H9 (cell line): ENCODE data around the gene MRTFB. TPM values are rescaled to one million over a fixed set of nuclear protein-coding genes. Genes with fewer than 3 reads are reported as not detected.

Experiments
- DNase-seq: peaks from one replicate; pipeline ENCODE4 v3.0.0-alpha.2; 2017
- H2AFZ ChIP-seq: one replicate; pipeline ENCODE4 v1.6.1; 2013; ENCODE audit warnings: mild to moderate bottlenecking, low read length, control low read depth, moderate library complexity
- H2AK5ac ChIP-seq: 2 replicates; pipeline ENCODE4 v1.6.1; 2013; ENCODE audit warnings: low read length, control low read depth, mixed read lengths; ENCODE audit not compliant: insufficient read length
- H2BK120ac ChIP-seq: one replicate; pipeline ENCODE4 v1.6.1; 2013; ENCODE audit warnings: low read depth, mild to moderate bottlenecking, low read length, control low read depth, inconsistent platforms; ENCODE audit not compliant: poor library complexity, severe bottlenecking
- H2BK12ac ChIP-seq: 2 replicates; pipeline ENCODE4 v1.6.1; 2013; ENCODE audit warnings: low read length, control low read depth, mixed read lengths, low read depth; ENCODE audit not compliant: insufficient read length
- H2BK15ac ChIP-seq: 2 replicates; pipeline ENCODE4 v1.6.1; 2013; ENCODE audit warnings: low read depth, low read length, control low read depth
- H2BK20ac ChIP-seq: one replicate; pipeline ENCODE4 v1.6.1; 2013; ENCODE audit warnings: low read depth, mild to moderate bottlenecking, low read length, control low read depth, inconsistent platforms; ENCODE audit not compliant: poor library complexity, severe bottlenecking
- H2BK5ac ChIP-seq: 2 replicates; pipeline ENCODE4 v1.6.1; 2013; ENCODE audit warnings: low read length, control low read depth, mixed read lengths; ENCODE audit not compliant: insufficient read length
- H3K14ac ChIP-seq: 2 replicates; pipeline ENCODE4 v1.6.1; 2013; ENCODE audit warnings: low read length, control low read depth; ENCODE audit not compliant: insufficient read depth
- H3K18ac ChIP-seq: 2 replicates; pipeline ENCODE4 v1.6.1; 2013; ENCODE audit warnings: low read depth, mild to moderate bottlenecking, mixed read lengths, low read length, control low read depth; ENCODE audit not compliant: insufficient read length
- H3K23ac ChIP-seq: 2 replicates; pipeline ENCODE4 v1.6.1; 2013; ENCODE audit warnings: low read length, control low read depth, mixed read lengths, low read depth; ENCODE audit not compliant: insufficient read length
- H3K23me2 ChIP-seq: 2 replicates; pipeline ENCODE4 v1.6.1; 2013; ENCODE audit warnings: low read depth, mild to moderate bottlenecking, mixed read lengths, low read length, control low read depth; ENCODE audit not compliant: insufficient read length, poor library complexity, severe bottlenecking
- H3K27ac ChIP-seq: 2 replicates; pipeline ENCODE4 v1.5.1; 2013; ENCODE audit warnings: low read length, control low read depth, mixed read lengths, low read depth; ENCODE audit not compliant: insufficient read length
- H3K27me3 ChIP-seq: 2 replicates; pipeline ENCODE4 v1.6.1; 2013; ENCODE audit warnings: low read length, control low read depth, inconsistent platforms; ENCODE audit not compliant: insufficient read depth
- H3K4ac ChIP-seq: 2 replicates; pipeline ENCODE4 v1.6.1; 2013; ENCODE audit warnings: low read depth, mild to moderate bottlenecking, control low read depth, inconsistent platforms, low read length, moderate library complexity
- H3K4me1 ChIP-seq: 2 replicates; pipeline ENCODE4 v1.6.1; 2013; ENCODE audit warnings: low read length, control low read depth, inconsistent platforms; ENCODE audit not compliant: insufficient read depth
- H3K4me2 ChIP-seq: 2 replicates; pipeline ENCODE4 v1.6.1; 2013; ENCODE audit warnings: low read length, control low read depth, mixed read lengths; ENCODE audit not compliant: insufficient read length, insufficient read depth
- H3K56ac ChIP-seq: 2 replicates; pipeline ENCODE4 v1.6.1; 2013; ENCODE audit warnings: low read depth, mild to moderate bottlenecking, mixed read lengths, low read length, control low read depth; ENCODE audit not compliant: insufficient read length
- H3K79me1 ChIP-seq: 2 replicates; pipeline ENCODE4 v1.6.1; 2013; ENCODE audit warnings: low read depth, mild to moderate bottlenecking, moderate library complexity, low read length, control low read depth, inconsistent platforms; ENCODE audit not compliant: insufficient read depth, poor library complexity, severe bottlenecking
- H3K79me2 ChIP-seq: 2 replicates; pipeline ENCODE4 v1.6.1; 2013; ENCODE audit warnings: low read length, control low read depth, inconsistent platforms; ENCODE audit not compliant: insufficient read depth
- H3K9ac ChIP-seq: 2 replicates; pipeline ENCODE4 v1.6.1; 2013; ENCODE audit warnings: low read length, control low read depth, mixed read lengths; ENCODE audit not compliant: insufficient read length; ENCODE audit errors: extremely low read depth
- H3K9me3 ChIP-seq: one replicate; pipeline ENCODE4 v1.6.1; 2013; ENCODE audit warnings: low read depth, low read length, inconsistent platforms; ENCODE audit not compliant: control insufficient read depth
- H3T11ph ChIP-seq: one replicate; pipeline ENCODE4 v1.6.1; 2013; ENCODE audit warnings: mild to moderate bottlenecking, low read length, control low read depth, inconsistent platforms
- H4K20me1 ChIP-seq: one replicate; pipeline ENCODE4 v1.6.1; 2013; ENCODE audit not compliant: control insufficient read depth, insufficient read length, insufficient read depth
- H4K5ac ChIP-seq: 2 replicates; pipeline ENCODE4 v1.6.1; 2013; ENCODE audit warnings: low read depth, mild to moderate bottlenecking, mixed read lengths, low read length, control low read depth; ENCODE audit not compliant: insufficient read length
- H4K8ac ChIP-seq: replicated peaks from 2 replicates; pipeline ENCODE4 v1.6.1; 2013; ENCODE audit warnings: low read length, control low read depth, mixed read lengths, low read depth; ENCODE audit not compliant: insufficient read length
- H4K91ac ChIP-seq: 2 replicates; pipeline ENCODE4 v1.6.1; 2013; ENCODE audit warnings: low read depth, mild to moderate bottlenecking, moderate library complexity, mixed read lengths, low read length, control low read depth; ENCODE audit not compliant: insufficient read length
- H3K27ac Mint-ChIP-seq, 3 experiments: 2 replicates in 2 of 3; 3 replicates in 1 of 3; pipeline ENCODE4 v1.8.0; 2020 to 2021; ENCODE audit warnings: mixed read lengths in 3 of 3, mild to moderate bottlenecking in 1 of 3, moderate library complexity in 1 of 3
- H3K27me3 Mint-ChIP-seq: 2 replicates; pipeline ENCODE4 v1.8.0; 2021; ENCODE audit warnings: low read depth, mild to moderate bottlenecking, moderate library complexity, mixed read lengths
- H3K36me3 Mint-ChIP-seq, 3 experiments: 2 replicates in 2 of 3; 3 replicates in 1 of 3; pipeline ENCODE4 v1.8.0; 2020 to 2021; ENCODE audit warnings: low read depth in 3 of 3, mixed read lengths in 3 of 3; ENCODE audit not compliant: insufficient read depth in 1 of 3
- H3K4me1 Mint-ChIP-seq, 2 experiments: 2 replicates each; pipeline ENCODE4 v1.8.0; 2020; ENCODE audit warnings: mixed read lengths in 2 of 2
- H3K4me3 Mint-ChIP-seq, 2 experiments: 2 replicates in 1 of 2; 3 replicates in 1 of 2; pipeline ENCODE4 v1.8.0; 2020 to 2021; ENCODE audit warnings: mild to moderate bottlenecking in 2 of 2, mixed read lengths in 2 of 2, moderate library complexity in 1 of 2
- H3K9me3 Mint-ChIP-seq, 2 experiments: 2 replicates in 1 of 2; 3 replicates in 1 of 2; pipeline ENCODE4 v1.8.0; 2020; ENCODE audit warnings: mild to moderate bottlenecking in 2 of 2, mixed read lengths in 2 of 2, moderate library complexity in 1 of 2
- CTCF ChIP-seq: fragments of 200-600 bp; sonication (generic); conservative IDR thresholded peaks from 3 replicates; pipeline ENCODE4 v1.8.0; 2021; ENCODE audit warnings: antibody characterized with exemption, mild to moderate bottlenecking
- WGBS: extraction: QIAGEN DNeasy Blood & Tissue Kit; methylation state at CpG from one replicate; pipeline ENCODE4 v1.1.7; 2013; ENCODE audit warnings: missing lambda C conversion rate, low lambda C conversion rate, mixed read lengths; ENCODE audit not compliant: insufficient read length; ENCODE audit errors: extremely low coverage; 5-methylcytosine and 5-hydroxymethylcytosine counted together
- total RNA-seq: library from RNA; stranded (reverse); gene quantifications from 2 replicates; pipeline ENCODE4 v1.2.1, GENCODE V29; 2021

MRTFB gene
- total RNA-seq, 1 experiment from 2014 or later = 29.9 TPM

GRCh38 chr16:14164916-14165662, 94.0 kb downstream of the MRTFB start:
- no peak overlapping the region for H4K8ac ChIP-seq
- H3K14ac ChIP-seq = no peak overlapping the region
- Mint-ChIP-seq H3K36me3 (no peaks in the 10 kb centered on the region), H3K27ac (peak overlapping the region in 1 of 3 experiments; percentile 3; a peak in 1 of 7 replicates), H3K9me3 (no peaks in the 10 kb centered on the region), H3K4me3 (no peak overlapping the region), H3K4me1 (no peaks in the 10 kb centered on the region), H3K27me3 (no peaks in the 10 kb centered on the region)
- no peak overlapping the region for H2BK120ac ChIP-seq
- WGBS = no CpG with 5 or more reads among the region's 5 CpGs
- H4K5ac ChIP-seq = no peak overlapping the region
- no peaks in the 10 kb centered on the region for H3K4me1 ChIP-seq
- no peak for TF ChIP-seq CTCF
- H3K23ac ChIP-seq = no peak overlapping the region
- H2BK12ac ChIP-seq = no peak overlapping the region
- no peak overlapping the region for H3K56ac ChIP-seq
- no peak overlapping the region for H2BK15ac ChIP-seq
- H2BK5ac ChIP-seq = no peak overlapping the region
- H3K27me3 ChIP-seq = no peaks in the 10 kb centered on the region
- no peak overlapping the region for H3K4ac ChIP-seq
- no peaks in the 10 kb centered on the region for H3K79me1 ChIP-seq
- H4K20me1 ChIP-seq = no peaks in the 10 kb centered on the region
- H2AK5ac ChIP-seq = no peak overlapping the region
- no peaks in the 10 kb centered on the region for H3K23me2 ChIP-seq
- H3K9ac ChIP-seq = no peak overlapping the region
- H3T11ph ChIP-seq = no peak overlapping the region
- no peaks in the 10 kb centered on the region; the same call in 1 of the 2 replicates for H3K79me2 ChIP-seq
- no peak overlapping the region for H2BK20ac ChIP-seq
- H2AFZ ChIP-seq = no peak overlapping the region
- no peaks in the 10 kb centered on the region for H3K9me3 ChIP-seq
- no peak overlapping the region for H4K91ac ChIP-seq
- no peak for DNase-seq
- no peak overlapping the region for H3K4me2 ChIP-seq
- H3K27ac ChIP-seq = no peak overlapping the region
- H3K18ac ChIP-seq = no peak overlapping the region
